GM19043 (cell line): ENCODE results near the gene HRH1.
"Not testable (repeated sequence)": the region's sequence is repeated elsewhere in the genome, so short reads cannot be mapped to it uniquely, and the experiment has no call there.

Source experiments
- ATAC-seq: cut with Tn5 transposase; IDR thresholded peaks from one replicate; pipeline ENCODE4 v1.9.1; 2021; ENCODE audit warnings: low read depth; ENCODE audit not compliant: unreplicated experiment

Gene HRH1

GRCh38 chr3:11140030-11140712 lies 14.1 kb upstream of the HRH1 start:
- peak; percentile 99 for ATAC-seq

GRCh38 chr3:11140713-11141104 lies 13.6 kb upstream of the HRH1 start:
- peak; percentile 33 for ATAC-seq

- no peak for ATAC-seq
These were observed 10.8 kb upstream of the HRH1 start for GRCh38 chr3:11143476-11143875.

- ATAC-seq = no peak
These were observed 9.3 kb upstream of the HRH1 start for GRCh38 chr3:11144996-11145395.

- ATAC-seq = no peak
These were observed 8.4 kb upstream of the HRH1 start for GRCh38 chr3:11145888-11146287.

- no peak for ATAC-seq
These were observed 7.3 kb upstream of the HRH1 start for GRCh38 chr3:11146773-11147660.

GRCh38 chr3:11150256-11150655 lies 4.0 kb upstream of the HRH1 start:
- ATAC-seq = no peak

- ATAC-seq = no peak
These were observed 2.0 kb upstream of the HRH1 start for GRCh38 chr3:11152301-11152700.

- ATAC-seq = no peak
These were observed 646 bp downstream of the HRH1 start for GRCh38 chr3:11154953-11155325.

- no peak for ATAC-seq
These were observed 1.2 kb downstream of the HRH1 start for GRCh38 chr3:11155341-11156025.

GRCh38 chr3:11156026-11156410 lies 1.7 kb downstream of the HRH1 start:
- no peak for ATAC-seq

GRCh38 chr3:11157421-11157820 lies 3.1 kb downstream of the HRH1 start:
- ATAC-seq = no peak

GRCh38 chr3:11159421-11159904 lies 5.2 kb downstream of the HRH1 start:
- ATAC-seq = no peak

GRCh38 chr3:11161666-11162065 lies 7.4 kb downstream of the HRH1 start:
- no peak for ATAC-seq

- no peak for ATAC-seq
These were observed 8.4 kb downstream of the HRH1 start for GRCh38 chr3:11162401-11163345.

GRCh38 chr3:11164607-11165006 lies 10.3 kb downstream of the HRH1 start:
- ATAC-seq = no peak

- no peak for ATAC-seq
These were observed 11.2 kb downstream of the HRH1 start for GRCh38 chr3:11165476-11165875.

- ATAC-seq = not testable (repeated sequence)
These were observed 12.6 kb downstream of the HRH1 start for GRCh38 chr3:11166807-11167400.

GRCh38 chr3:11167590-11167989 lies 13.3 kb downstream of the HRH1 start:
- ATAC-seq = no peak

- no peak for ATAC-seq
These were observed 14.1 kb downstream of the HRH1 start for GRCh38 chr3:11168406-11168805.
